ENCODE data around the gene BANF1.

The BANF1 gene

GRCh38 chr11:65981972-65982823 lies 20.1 kb upstream of the BANF1 start:
- Mint-ChIP-seq H3K4me1 (no peaks in the 10 kb centered on the region), H3K27ac (no peak overlapping the region), H3K36me3 (ENCODE audit: low read depth) (peaks cover 11% of the 10 kb centered on the region), H3K4me3 (no peak overlapping the region), H3K27me3 (ENCODE audit: low read depth) (no peaks in the 10 kb centered on the region), H3K9me3 (no peaks in the 10 kb centered on the region)
- TF ChIP-seq CTCF (IDR thresholded peaks at IDR 0.05; ENCODE audit: unreplicated experiment in 3 of 3), result no peak

GRCh38 chr11:65982824-65983588 lies 19.3 kb upstream of the BANF1 start:
- no peaks in the 10 kb centered on the region for H3K9me3 Mint-ChIP-seq
- no peak overlapping the region for H3K27ac Mint-ChIP-seq
- H3K27me3 Mint-ChIP-seq (ENCODE audit: low read depth), result no peaks in the 10 kb centered on the region
- no peaks in the 10 kb centered on the region for H3K4me1 Mint-ChIP-seq
- no peak for TF ChIP-seq CTCF (IDR thresholded peaks at IDR 0.05; ENCODE audit: unreplicated experiment in 3 of 3)
- H3K4me3 Mint-ChIP-seq, result no peak overlapping the region
- peaks cover 11% of the 10 kb centered on the region for H3K36me3 Mint-ChIP-seq (ENCODE audit: low read depth)

GRCh38 chr11:65983589-65983987 lies 18.7 kb upstream of the BANF1 start:
- Mint-ChIP-seq H3K4me1 (no peaks in the 10 kb centered on the region), H3K9me3 (no peaks in the 10 kb centered on the region), H3K36me3 (ENCODE audit: low read depth) (peaks cover 11% of the 10 kb centered on the region), H3K4me3 (no peak overlapping the region), H3K27me3 (ENCODE audit: low read depth) (no peaks in the 10 kb centered on the region), H3K27ac (no peak overlapping the region)
- no peak for TF ChIP-seq CTCF (IDR thresholded peaks at IDR 0.05; ENCODE audit: unreplicated experiment in 3 of 3)

GRCh38 chr11:65987336-65987735 lies 15.0 kb upstream of the BANF1 start:
- Mint-ChIP-seq H3K4me1 (no peaks in the 10 kb centered on the region), H3K4me3 (no peak overlapping the region), H3K27me3 (ENCODE audit: low read depth) (no peaks in the 10 kb centered on the region), H3K36me3 (ENCODE audit: low read depth) (peaks cover 10% of the 10 kb centered on the region), H3K9me3 (no peaks in the 10 kb centered on the region), H3K27ac (no peak overlapping the region)
- TF ChIP-seq CTCF (IDR thresholded peaks at IDR 0.05; ENCODE audit: unreplicated experiment in 3 of 3), result no peak

- no peaks in the 10 kb centered on the region for H3K9me3 Mint-ChIP-seq
- no peaks in the 10 kb centered on the region for H3K4me1 Mint-ChIP-seq
- H3K4me3 Mint-ChIP-seq, result no peak overlapping the region
- H3K27ac Mint-ChIP-seq, result peak overlapping the region; percentile 5 to 40 (median 36)
- peaks cover 15% of the 10 kb centered on the region for H3K36me3 Mint-ChIP-seq (ENCODE audit: low read depth)
- peak; percentile 94 to 99 (median 96) for TF ChIP-seq CTCF (IDR thresholded peaks at IDR 0.05; ENCODE audit: unreplicated experiment in 3 of 3)
- H3K27me3 Mint-ChIP-seq (ENCODE audit: low read depth), result no peaks in the 10 kb centered on the region
These were observed 13.3 kb upstream of the BANF1 start for GRCh38 chr11:65988791-65989592.

All from nephron (organoid).